Astrocyte (in vitro differentiated cells and primary cell): ENCODE data around the gene MICAL2. TPM values are rescaled to one million over a fixed set of nuclear protein-coding genes. Genes with fewer than 3 reads are reported as not detected.

Source experiments
- DNase-seq: peaks from one replicate; pipeline ENCODE4 v3.0.0-alpha.2; 2010; ENCODE audit warnings: low read depth
- FAIRE-seq: peaks from 2 replicates; lab custom pipeline; 2011; peaks lifted over from hg19 to GRCh38; lab: Jason Lieb, UNC
- H2AFZ ChIP-seq: 2 replicates; pipeline ENCODE4 v1.6.0; 2012; ENCODE audit warnings: low read depth, low read length, inconsistent platforms
- H3K27ac ChIP-seq: 2 replicates; pipeline ENCODE4 v1.5.1; 2011; ENCODE audit warnings: low read depth, low read length, inconsistent platforms
- H3K27me3 ChIP-seq: 2 replicates; pipeline ENCODE4 v1.6.0; 2011; ENCODE audit warnings: low read length, inconsistent platforms; ENCODE audit not compliant: insufficient read depth
- H3K36me3 ChIP-seq: 2 replicates; pipeline ENCODE4 v1.5.1; 2011; ENCODE audit warnings: low read length, inconsistent platforms; ENCODE audit not compliant: insufficient read depth
- H3K4me1 ChIP-seq: 2 replicates; pipeline ENCODE4 v1.5.1; 2011; ENCODE audit warnings: low read length, inconsistent platforms; ENCODE audit not compliant: insufficient read depth
- H3K4me2 ChIP-seq: 2 replicates; pipeline ENCODE4 v1.6.0; 2012; ENCODE audit warnings: low read length, inconsistent platforms
- H3K4me3 ChIP-seq: 2 replicates; pipeline ENCODE4 v1.5.1; 2011; ENCODE audit warnings: low read depth, mild to moderate bottlenecking, low read length, inconsistent platforms; ENCODE audit not compliant: insufficient read depth
- H3K79me2 ChIP-seq: 2 replicates; pipeline ENCODE4 v1.6.0; 2012; ENCODE audit warnings: mild to moderate bottlenecking, low read length, inconsistent platforms; ENCODE audit not compliant: insufficient read depth
- H3K9ac ChIP-seq: 2 replicates; pipeline ENCODE4 v1.6.0; 2012; ENCODE audit warnings: mild to moderate bottlenecking, low read length, inconsistent platforms
- H3K9me3 ChIP-seq: 2 replicates; pipeline ENCODE4 v1.5.1; 2012; ENCODE audit warnings: low read depth, mild to moderate bottlenecking, low read length, inconsistent platforms; ENCODE audit not compliant: insufficient read depth
- H4K20me1 ChIP-seq: 2 replicates; pipeline ENCODE4 v1.6.0; 2012; ENCODE audit warnings: low read length, inconsistent platforms; ENCODE audit not compliant: insufficient read depth
- H3K27ac Mint-ChIP-seq: one replicate; pipeline ENCODE4 v1.8.0; 2021; ENCODE audit warnings: mild to moderate bottlenecking, mixed read lengths; ENCODE audit not compliant: unreplicated experiment
- H3K27me3 Mint-ChIP-seq: one replicate; pipeline ENCODE4 v1.8.0; 2021; ENCODE audit warnings: low read depth, mixed read lengths; ENCODE audit not compliant: unreplicated experiment
- H3K36me3 Mint-ChIP-seq: one replicate; pipeline ENCODE4 v1.8.0; 2021; ENCODE audit warnings: low read depth, mixed read lengths; ENCODE audit not compliant: unreplicated experiment
- H3K4me1 Mint-ChIP-seq: one replicate; pipeline ENCODE4 v1.8.0; 2021; ENCODE audit warnings: low read depth, mixed read lengths; ENCODE audit not compliant: unreplicated experiment
- H3K4me3 Mint-ChIP-seq: one replicate; pipeline ENCODE4 v1.8.0; 2021; ENCODE audit warnings: mild to moderate bottlenecking, moderate library complexity, mixed read lengths; ENCODE audit not compliant: unreplicated experiment
- H3K9me3 Mint-ChIP-seq: one replicate; pipeline ENCODE4 v1.8.0; 2021; ENCODE audit warnings: mild to moderate bottlenecking, mixed read lengths; ENCODE audit not compliant: unreplicated experiment
- CTCF ChIP-seq: IDR thresholded peaks from 2 replicates; pipeline ENCODE4 v1.5.1; 2011; ENCODE audit warnings: low read depth, mild to moderate bottlenecking, inconsistent platforms, low read length, moderate library complexity; ENCODE audit not compliant: insufficient read depth
- EZH2 ChIP-seq: IDR thresholded peaks from 2 replicates; pipeline ENCODE4 v1.6.1; 2012; ENCODE audit warnings: mild to moderate bottlenecking, low read length, inconsistent platforms; ENCODE audit not compliant: insufficient read depth
- total RNA-seq: library from RNA; stranded (reverse); gene quantifications from 2 replicates; pipeline ENCODE4 v1.2.1, GENCODE V29; 2021

The MICAL2 gene
- total RNA-seq, 1 donor from 2014 or later, result 357 TPM

GRCh38 chr11:12266943-12267342 lies 156.6 kb downstream of the MICAL2 start:
- H3K36me3 ChIP-seq, result peaks cover 31% of the 10 kb centered on the region
- TF ChIP-seq CTCF, result no peak
- TF ChIP-seq EZH2, result no peak
- H3K27me3 Mint-ChIP-seq, result no peaks in the 10 kb centered on the region
- H3K4me3 ChIP-seq, result no peak overlapping the region
- H3K27ac ChIP-seq, result no peak overlapping the region
- H3K9me3 ChIP-seq, result no peaks in the 10 kb centered on the region
- H3K4me2 ChIP-seq, result no peak overlapping the region
- no peak overlapping the region for H2AFZ ChIP-seq
- peaks cover 13% of the 10 kb centered on the region for H3K4me1 ChIP-seq
- peaks cover 12% of the 10 kb centered on the region for H3K4me1 Mint-ChIP-seq
- DNase-seq (no peak), FAIRE-seq (no peak)
- peaks cover 30% of the 10 kb centered on the region for H3K36me3 Mint-ChIP-seq
- H4K20me1 ChIP-seq, result peaks cover 9% of the 10 kb centered on the region
- no peak overlapping the region for H3K4me3 Mint-ChIP-seq
- peak overlapping the region; percentile 42 for H3K27ac Mint-ChIP-seq
- no peaks in the 10 kb centered on the region for H3K27me3 ChIP-seq
- no peaks in the 10 kb centered on the region for H3K79me2 ChIP-seq
- H3K9ac ChIP-seq, result no peak overlapping the region
- no peaks in the 10 kb centered on the region for H3K9me3 Mint-ChIP-seq

GRCh38 chr11:12267921-12268320 lies 157.5 kb downstream of the MICAL2 start:
- no peaks in the 10 kb centered on the region for H3K9me3 ChIP-seq
- TF ChIP-seq EZH2 (no peak), CTCF (no peak)
- H4K20me1 ChIP-seq, result peaks cover 9% of the 10 kb centered on the region
- peaks cover 23% of the 10 kb centered on the region for H3K36me3 Mint-ChIP-seq
- no peak overlapping the region for H3K4me3 Mint-ChIP-seq
- no peak overlapping the region for H3K4me3 ChIP-seq
- H3K79me2 ChIP-seq, result no peaks in the 10 kb centered on the region
- FAIRE-seq (no peak), DNase-seq (no peak)
- peaks cover 23% of the 10 kb centered on the region for H3K36me3 ChIP-seq
- H3K4me1 Mint-ChIP-seq, result peaks cover 16% of the 10 kb centered on the region
- no peaks in the 10 kb centered on the region for H3K27me3 ChIP-seq
- no peak overlapping the region for H3K9ac ChIP-seq
- H2AFZ ChIP-seq, result no peak overlapping the region
- H3K4me2 ChIP-seq, result no peak overlapping the region
- H3K27ac Mint-ChIP-seq, result no peak overlapping the region
- no peaks in the 10 kb centered on the region for H3K27me3 Mint-ChIP-seq
- no peaks in the 10 kb centered on the region for H3K9me3 Mint-ChIP-seq
- H3K27ac ChIP-seq, result no peak overlapping the region
- H3K4me1 ChIP-seq, result peaks cover 22% of the 10 kb centered on the region

GRCh38 chr11:12269104-12269441 lies 158.7 kb downstream of the MICAL2 start:
- no peak overlapping the region for H3K4me3 Mint-ChIP-seq
- H3K4me1 ChIP-seq, result peaks cover 34% of the 10 kb centered on the region
- no peak for DNase-seq

More at GRCh38 chr11:12269104-12269441, 158.7 kb downstream of the MICAL2 start:
- Histone ChIP-seq H4K20me1 (no peaks in the 10 kb centered on the region), H3K79me2 (no peaks in the 10 kb centered on the region), H3K4me2 (no peak overlapping the region), H2AFZ (no peak overlapping the region), H3K4me3 (no peak overlapping the region), H3K27ac (peak overlapping the region; percentile 23), H3K27me3 (no peaks in the 10 kb centered on the region), H3K36me3 (peaks cover 11% of the 10 kb centered on the region), H3K9ac (peak overlapping the region; percentile 13), H3K9me3 (no peaks in the 10 kb centered on the region)
- Mint-ChIP-seq H3K27ac (peak overlapping the region; percentile 34), H3K4me1 (peaks cover 27% of the 10 kb centered on the region), H3K9me3 (no peaks in the 10 kb centered on the region), H3K27me3 (no peaks in the 10 kb centered on the region), H3K36me3 (peaks cover 14% of the 10 kb centered on the region)
- no peak for TF ChIP-seq CTCF
- TF ChIP-seq EZH2, result no peak
- FAIRE-seq, result no peak
